Ecto neural progenitor cell (in vitro differentiated cells): ENCODE data around the gene RXFP3.
A peak's percentile ranks its signal among the peaks of the same experiment; 100 is the strongest.
"Not testable (repeated sequence)": the region's sequence is repeated elsewhere in the genome, so short reads cannot be mapped to it uniquely, and the experiment has no call there.

ENCODE experiments used
- DNase-seq: peaks from one replicate; pipeline ENCODE4 v3.0.0-alpha.2; 2018; ENCODE audit warnings: low spot score

Gene RXFP3

DNA sequence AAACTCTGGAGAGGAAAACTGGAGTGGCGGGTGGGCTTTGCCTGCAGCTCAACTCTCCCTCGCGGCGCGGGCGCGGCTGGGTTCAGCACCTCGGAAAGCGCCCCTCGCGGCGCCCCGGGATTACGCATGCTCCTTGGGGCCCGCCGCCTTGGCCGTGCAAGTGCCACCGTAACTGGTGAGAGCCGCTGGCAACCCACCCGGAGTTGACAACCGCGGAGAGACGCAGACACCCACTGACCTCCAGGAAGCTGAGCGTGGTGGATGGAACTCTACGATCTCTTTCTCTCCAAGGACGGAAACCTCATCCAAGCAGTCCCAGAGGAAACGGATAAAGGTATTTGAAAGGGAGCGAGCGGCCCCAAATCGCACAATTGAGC, 194 bp upstream of the RXFP3 start:
- DNase-seq = peak; percentile 93

DNA sequence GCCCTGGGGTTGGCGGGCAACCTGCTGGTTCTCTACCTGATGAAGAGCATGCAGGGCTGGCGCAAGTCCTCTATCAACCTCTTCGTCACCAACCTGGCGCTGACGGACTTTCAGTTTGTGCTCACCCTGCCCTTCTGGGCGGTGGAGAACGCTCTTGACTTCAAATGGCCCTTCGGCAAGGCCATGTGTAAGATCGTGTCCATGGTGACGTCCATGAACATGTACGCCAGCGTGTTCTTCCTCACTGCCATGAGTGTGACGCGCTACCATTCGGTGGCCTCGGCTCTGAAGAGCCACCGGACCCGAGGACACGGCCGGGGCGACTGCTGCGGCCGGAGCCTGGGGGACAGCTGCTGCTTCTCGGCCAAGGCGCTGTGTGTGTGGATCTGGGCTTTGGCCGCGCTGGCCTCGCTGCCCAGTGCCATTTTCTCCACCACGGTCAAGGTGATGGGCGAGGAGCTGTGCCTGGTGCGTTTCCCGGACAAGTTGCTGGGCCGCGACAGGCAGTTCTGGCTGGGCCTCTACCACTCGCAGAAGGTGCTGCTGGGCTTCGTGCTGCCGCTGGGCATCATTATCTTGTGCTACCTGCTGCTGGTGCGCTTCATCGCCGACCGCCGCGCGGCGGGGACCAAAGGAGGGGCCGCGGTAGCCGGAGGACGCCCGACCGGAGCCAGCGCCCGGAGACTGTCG, 976 bp downstream of the RXFP3 start:
- DNase-seq = no peak

- DNase-seq = no peak
Observed at GRCh38 chr5:33937707-33938506, 1.7 kb downstream of the RXFP3 start.

DNA sequence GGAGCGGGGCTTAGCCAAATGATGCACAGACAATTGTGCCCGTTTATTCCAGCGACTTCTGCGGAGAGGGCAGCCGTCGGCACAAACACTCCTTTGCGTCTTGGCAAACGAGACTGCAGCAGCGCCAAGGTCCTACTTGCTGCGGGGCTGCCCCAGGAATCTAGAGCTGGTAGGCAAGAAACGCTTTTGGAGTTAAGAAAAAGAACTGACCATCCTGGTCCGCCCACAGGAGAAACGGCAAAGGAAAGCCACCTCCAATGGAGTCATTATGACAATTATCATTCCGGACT, 2.3 kb downstream of the RXFP3 start:
- DNase-seq = no peak

DNA sequence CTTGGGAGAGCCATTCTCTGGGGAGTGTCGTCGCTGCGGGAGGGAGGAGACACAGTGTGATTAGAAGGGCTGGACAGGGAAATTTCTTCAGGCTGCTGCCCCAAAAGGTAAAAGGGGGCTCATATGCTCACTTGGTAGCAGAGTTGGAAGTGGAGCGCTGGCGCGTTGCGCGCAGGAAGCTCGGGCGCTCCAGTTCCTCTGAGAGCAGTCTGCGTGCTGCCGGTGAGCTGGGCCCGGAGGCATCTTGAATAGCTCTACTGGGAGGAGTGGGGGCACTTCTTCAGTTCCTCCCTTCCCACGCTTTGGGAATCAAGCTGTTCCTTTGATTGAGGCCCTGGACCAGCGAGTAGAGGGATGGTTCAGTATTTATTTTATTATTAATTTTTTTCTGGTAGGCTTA, 2.7 kb downstream of the RXFP3 start:
- DNase-seq = no peak

DNA sequence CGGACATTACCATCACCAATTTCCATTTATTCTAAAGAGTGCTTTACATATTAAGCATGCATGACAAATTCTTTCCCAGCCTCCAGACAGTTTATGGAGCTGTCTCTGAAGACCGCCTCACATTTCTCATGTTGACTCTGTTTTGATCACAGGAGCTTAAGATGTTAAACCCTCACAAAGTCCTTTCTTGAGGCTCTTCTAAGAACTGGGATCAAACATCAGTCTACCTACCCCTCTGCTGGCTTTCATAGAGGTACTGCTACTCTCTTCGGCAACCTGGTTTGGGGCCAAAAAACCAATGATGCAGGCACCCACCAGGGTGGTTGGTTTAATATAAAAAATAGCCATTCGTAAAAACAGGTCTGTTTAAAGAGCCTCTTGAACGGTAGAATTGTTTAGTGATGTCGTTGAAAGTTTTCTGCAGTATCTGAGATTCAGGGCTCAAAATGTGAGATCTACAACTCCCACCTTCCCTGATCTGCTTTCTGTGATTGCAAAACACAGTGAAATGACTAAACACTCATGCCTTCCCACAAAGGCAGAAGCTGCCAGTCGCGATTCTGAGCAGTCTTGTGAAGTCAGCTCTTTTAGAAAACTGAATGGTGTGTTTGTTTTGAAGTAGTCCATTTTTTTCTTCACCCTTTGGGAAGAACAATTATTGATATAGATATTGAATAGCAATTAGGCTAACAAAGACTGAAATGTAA, 3.5 kb downstream of the RXFP3 start:
- no peak for DNase-seq

GRCh38 chr5:33941090-33941489, 4.9 kb downstream of the RXFP3 start:
- no peak for DNase-seq

DNA sequence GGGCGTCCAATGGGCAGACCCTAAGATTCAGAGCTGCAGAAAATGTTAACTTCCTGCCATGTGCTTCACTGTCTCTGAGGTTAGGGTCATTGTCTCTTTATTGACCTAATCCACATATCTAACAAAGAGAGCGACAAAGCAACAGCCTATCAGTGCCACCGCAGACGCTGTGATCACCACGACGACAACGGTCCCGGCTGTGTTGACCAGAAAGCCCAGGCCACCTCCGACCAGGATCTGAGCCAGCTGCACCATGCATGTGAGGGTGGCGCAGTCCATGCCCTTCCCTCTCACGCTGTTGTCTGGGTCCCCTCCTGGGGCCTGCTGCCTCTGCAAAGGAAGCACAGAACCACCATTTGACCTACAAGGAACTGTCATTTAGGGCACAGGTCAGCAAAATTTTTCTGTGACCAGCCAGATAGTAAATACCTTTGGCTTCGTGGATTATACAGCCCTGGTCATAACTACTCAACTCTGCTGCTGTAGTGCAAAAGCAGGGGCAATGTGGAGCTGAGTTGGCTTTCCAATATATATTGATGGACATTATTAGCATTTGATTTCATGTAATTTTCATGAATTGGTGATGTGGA, 8.5 kb downstream of the RXFP3 start:
- DNase-seq = no peak

DNA sequence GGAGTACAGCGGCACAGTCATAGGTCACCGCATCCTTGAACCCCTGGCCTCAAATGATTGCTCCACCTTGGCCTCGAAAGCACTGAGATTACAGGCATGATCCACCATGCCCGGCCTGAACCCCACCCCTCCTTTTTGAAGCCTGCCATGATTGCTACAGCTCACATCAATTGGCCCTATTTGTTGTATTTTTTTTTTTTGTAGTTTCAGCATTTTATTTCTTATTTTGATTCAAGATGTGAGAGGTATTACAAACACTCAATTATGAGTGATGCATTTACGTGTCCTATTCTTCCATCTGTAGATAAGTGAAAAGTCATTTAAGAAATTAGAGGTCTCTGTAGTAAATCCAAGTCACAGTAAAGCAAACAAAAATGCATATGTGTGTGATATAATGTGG, 16.0 kb downstream of the RXFP3 start:
- not testable (repeated sequence) for DNase-seq

DNA sequence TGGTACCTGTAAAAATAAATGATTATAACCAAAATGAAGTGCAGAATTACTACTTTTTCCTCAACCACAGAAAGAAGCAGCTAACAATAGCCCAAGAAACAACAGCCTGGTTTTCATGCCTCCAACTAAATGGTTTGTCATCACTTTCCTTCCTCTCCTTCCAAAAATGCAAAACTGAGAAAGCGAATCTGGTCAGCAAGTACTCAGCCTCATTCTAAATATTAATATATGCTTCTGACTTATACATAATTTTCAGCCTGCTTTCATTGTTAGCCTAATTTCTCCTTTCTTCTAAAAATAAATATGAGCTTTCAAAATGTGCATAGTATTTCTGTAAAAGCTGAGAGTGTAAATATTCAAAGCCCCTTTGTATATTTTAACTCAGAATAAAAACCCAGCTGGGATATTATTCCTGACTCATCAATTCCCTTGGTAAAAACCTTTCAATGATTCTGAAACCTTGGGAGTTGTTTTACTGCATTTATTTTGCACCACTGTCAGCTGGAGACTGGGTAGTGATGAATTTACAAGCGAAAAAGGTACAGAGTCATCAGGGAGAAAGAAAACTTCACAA, 21.5 kb downstream of the RXFP3 start:
- DNase-seq = no peak

DNA sequence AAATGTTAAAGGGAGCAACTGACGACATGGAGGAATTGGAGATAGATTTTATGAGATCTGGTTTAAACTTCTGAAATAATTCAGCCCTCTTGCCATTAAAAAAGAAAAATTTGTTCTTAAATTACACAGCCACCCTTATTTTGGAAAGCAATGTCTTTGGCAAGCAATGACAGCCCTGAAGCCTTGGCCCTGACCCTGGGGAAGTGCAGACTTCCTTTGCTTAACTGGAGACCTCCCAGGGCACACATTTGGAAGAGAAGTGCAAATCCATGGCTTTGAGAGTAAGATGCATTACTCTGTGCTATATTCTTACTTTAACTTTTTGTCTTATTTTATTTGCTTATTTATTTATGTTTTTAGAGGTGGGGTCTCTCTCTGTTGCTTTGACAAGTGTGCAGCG, 22.0 kb downstream of the RXFP3 start:
- no peak for DNase-seq

DNA sequence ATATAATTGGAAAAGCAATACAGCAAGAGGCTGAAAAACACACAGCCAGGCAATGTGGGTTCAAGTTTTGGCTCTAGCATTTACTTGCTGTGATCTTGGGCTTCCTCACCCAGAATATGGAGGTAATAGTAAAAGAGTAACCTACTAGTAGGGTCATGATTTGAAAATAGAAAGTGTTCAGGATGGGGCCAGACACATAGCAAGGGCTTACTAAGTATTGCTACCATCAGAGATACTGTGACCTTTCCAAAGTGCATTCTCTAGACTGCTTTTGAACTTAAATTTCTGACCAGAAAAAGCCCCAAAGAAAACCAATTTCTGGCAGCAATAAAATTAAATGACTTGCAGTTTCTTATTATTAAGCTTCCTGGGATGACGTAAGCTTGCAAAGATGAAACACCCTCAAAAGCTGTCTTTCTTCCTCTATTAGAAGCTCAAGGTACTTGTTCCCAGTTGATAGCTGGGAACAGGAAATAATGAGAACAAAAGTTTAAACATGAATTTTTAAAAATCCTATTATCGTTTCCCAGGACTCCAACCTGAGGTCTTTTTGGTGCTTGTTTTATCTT, 28.0 kb downstream of the RXFP3 start:
- no peak for DNase-seq

DNA sequence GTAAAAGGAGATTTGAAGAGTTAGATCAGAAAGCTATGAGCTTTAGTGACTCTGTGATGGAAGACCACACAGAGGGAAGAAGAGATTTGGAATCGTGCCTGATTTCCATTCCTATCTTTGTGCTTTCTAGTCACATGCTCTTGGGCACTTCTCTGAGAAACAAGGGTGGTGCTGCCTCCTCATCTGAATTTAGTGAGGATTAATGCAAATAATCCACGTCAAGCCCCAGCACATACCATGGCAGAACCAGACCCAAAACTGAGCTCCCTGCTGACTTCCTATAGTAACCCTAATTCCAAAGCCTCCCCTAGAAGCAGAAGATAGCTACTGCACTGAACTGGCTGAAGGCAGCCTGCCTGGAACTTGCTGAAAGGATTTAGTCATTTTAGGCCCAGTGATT, 30.6 kb downstream of the RXFP3 start:
- no peak for DNase-seq

DNA sequence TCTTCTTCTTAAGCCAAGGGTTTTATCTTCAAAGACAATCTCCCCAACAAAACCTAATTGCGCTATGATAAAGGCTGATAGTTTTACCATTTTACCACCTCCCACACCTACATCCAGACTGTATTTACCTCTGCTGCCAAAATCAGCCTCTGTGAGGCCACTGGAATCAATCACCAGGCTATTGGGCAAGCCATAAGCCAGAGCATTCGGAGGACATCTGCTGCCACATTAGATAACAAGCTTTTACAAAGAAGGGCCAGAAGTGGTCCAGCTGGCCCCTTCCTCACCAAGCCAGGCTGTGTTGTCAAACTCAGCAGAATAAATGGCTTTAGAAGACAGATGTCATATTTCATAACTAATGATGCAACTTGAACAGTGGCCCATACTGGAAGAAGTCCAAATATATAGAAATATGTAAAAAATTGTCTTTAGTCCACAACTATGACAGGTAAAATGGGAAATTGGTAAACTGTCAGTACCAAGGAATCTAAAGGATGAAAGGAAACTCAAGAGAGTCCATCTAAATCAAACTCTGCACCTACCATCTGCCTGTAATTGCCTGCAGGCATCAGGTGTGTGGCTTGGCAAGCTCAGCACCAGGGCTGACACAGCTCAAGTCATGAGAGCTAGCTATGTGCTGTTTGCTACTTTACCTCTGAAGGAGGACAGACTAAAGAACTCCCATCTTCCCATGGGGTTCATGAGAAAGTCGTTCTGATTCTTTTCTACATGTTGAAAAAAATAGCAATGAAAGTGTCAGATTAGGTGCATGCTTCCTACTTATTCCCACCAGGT, 32.2 kb downstream of the RXFP3 start:
- DNase-seq = no peak

DNA sequence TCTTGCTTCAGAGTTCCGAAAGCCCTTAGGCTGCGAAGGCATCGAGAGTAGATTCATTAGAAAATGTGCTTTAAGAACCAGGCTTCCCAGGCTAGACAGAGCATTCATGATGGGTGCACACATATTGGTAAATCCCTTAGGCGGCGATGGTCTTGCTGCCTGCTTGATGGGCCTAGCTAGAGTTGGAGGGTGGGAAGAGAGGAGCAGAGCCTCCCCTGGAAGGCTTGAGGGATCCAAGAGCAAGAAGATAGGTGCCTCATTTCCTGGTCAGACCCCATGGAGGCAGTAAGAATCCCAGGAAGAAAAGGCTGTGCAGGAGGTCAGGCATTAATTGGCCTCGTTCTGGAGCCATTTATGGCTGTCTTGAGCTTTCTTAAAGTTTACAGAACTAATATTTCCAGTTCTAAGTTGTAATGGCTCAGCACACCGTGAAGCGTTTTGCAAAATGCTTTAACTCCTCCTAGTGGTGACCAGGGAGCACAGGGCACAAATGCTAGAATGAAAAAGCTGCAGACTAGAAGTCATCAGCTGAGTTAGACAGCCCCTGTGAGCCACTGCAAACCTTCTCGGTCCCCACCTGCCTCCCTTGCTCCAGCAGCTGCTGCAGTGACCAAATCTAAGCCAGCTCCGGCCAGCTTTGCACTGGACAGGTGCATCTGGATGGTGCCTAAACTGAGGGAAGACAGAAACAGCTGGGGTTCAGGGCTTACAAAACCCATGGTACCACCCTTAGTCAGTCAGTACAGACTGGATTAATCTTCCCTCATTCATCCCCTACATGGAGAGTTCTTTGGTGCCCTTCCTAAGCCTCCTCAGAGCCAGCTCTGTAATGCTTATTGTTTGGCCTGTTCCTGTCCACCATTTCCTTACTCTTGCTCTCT, 33.6 kb downstream of the RXFP3 start:
- DNase-seq = peak; percentile 53

- no peak for DNase-seq
Observed at GRCh38 chr5:33973271-33973670, 37.1 kb downstream of the RXFP3 start.

DNA sequence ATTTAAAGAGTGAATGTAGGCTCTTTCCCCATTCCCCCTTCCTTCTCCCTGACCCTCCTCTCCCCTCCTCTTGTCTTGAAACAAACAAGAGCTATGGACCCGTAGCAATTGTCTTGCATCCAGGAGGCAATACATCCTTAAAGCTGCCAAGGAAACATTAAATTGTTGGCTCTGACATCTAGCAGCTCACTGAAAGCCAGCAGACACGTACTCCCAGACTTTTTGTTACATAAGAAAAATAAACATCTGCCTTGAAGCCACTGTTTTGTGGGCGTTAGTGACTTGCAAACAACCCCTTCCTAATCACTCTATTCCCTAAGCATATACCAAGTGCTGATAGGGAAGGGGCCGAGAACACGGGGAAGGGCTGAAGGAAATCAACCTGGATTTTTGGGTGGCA, 39.7 kb downstream of the RXFP3 start:
- no peak for DNase-seq

DNA sequence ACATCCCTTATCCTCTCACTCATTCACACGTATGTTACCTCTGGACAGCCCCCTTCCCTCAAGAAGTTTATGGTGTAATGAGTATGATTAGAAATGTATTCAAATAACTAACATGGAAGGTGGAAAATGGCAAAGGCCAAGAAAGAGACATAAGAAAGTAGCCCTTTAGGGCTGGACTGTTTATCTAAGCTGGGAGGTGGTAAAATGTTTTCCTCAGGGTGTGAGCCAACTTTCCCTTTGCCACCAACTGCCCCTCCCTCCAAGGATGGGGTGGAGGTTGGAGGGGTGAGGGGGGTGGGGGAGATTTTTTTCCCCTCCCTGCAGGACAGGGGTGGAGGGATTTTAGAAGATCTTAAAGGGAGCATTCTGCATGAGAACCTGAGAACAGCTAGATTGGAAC, 40.1 kb downstream of the RXFP3 start:
- no peak for DNase-seq

GRCh38 chr5:33978306-33978705, 42.1 kb downstream of the RXFP3 start:
- DNase-seq = no peak

GRCh38 chr5:33980030-33980429, 43.8 kb downstream of the RXFP3 start:
- DNase-seq = no peak
